Neutrophil (primary cell): Measurements from ENCODE around the gene RNASE9.
A peak's percentile ranks its signal among the peaks of the same experiment; 100 is the strongest.

Experiments used
- H3K27ac ChIP-seq: fragments of 200-600 bp; sonication (generic); 2 replicates; pipeline ENCODE4 v1.5.1; 2016; ENCODE audit warnings: mild to moderate bottlenecking, moderate library complexity
- H3K27me3 ChIP-seq: fragments of 200-600 bp; sonication (generic); 2 replicates; pipeline ENCODE4 v1.6.0; 2016; ENCODE audit warnings: mild to moderate bottlenecking
- H3K36me3 ChIP-seq: fragments of 200-600 bp; sonication (generic); 2 replicates; pipeline ENCODE4 v1.5.1; 2017
- H3K4me1 ChIP-seq, 2 experiments: fragments of 200-600 bp in 1 of 2; sonication (generic) in 1 of 2; 1 replicate in 1 of 2; 2 replicates in 1 of 2; pipeline versions ENCODE4 v1.5.1 to v1.6.1; 2013 to 2016; ENCODE audit warnings: low read depth in 1 of 2, low read length in 1 of 2, mild to moderate bottlenecking in 1 of 2, moderate library complexity in 1 of 2; ENCODE audit not compliant: control insufficient read depth in 1 of 2, insufficient read depth in 1 of 2
- H3K4me3 ChIP-seq, 2 experiments: fragments of 200-600 bp in 1 of 2; sonication (generic) in 1 of 2; 1 replicate in 1 of 2; 2 replicates in 1 of 2; pipeline ENCODE4 v1.5.1; 2013 to 2016; ENCODE audit warnings: low read depth in 1 of 2, low read length in 1 of 2, mild to moderate bottlenecking in 1 of 2, moderate library complexity in 1 of 2
- H3K9me3 ChIP-seq: fragments of 200-600 bp; sonication (generic); 2 replicates; pipeline ENCODE4 v1.5.1; 2016
- TF ChIP-seq, protein P1 (sequence below): fragments of 200-600 bp; sonication (generic); IDR thresholded peaks from 2 replicates; pipeline ENCODE4 v1.5.1; 2016; ENCODE audit warnings: antibody characterized with exemption

Gene RNASE9

DNA sequence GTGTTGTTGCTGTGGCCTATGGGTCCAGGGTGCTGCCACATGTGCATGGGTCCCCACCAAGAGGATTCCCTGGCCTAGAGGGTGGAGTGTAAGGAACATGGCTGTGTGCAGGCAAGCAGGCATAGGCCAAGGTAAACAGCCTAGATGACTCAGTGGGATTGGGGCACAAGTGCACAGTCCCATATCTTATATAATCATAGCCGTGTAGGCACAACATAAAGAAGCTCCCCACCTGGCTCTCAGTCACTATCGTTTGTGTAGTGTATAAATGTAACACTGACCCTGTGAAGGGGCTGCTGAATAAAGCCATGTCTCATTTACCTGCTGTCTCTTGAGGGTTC, 46.0 kb upstream of the RNASE9 start:
- no peak overlapping the region for H3K27ac ChIP-seq
- peaks cover 31 to 33% of the 10 kb centered on the region in 2 experiments for H3K4me1 ChIP-seq
- peaks cover 23% of the 10 kb centered on the region for H3K27me3 ChIP-seq
- no peaks in the 10 kb centered on the region for H3K9me3 ChIP-seq
- TF ChIP-seq, protein P1, sequence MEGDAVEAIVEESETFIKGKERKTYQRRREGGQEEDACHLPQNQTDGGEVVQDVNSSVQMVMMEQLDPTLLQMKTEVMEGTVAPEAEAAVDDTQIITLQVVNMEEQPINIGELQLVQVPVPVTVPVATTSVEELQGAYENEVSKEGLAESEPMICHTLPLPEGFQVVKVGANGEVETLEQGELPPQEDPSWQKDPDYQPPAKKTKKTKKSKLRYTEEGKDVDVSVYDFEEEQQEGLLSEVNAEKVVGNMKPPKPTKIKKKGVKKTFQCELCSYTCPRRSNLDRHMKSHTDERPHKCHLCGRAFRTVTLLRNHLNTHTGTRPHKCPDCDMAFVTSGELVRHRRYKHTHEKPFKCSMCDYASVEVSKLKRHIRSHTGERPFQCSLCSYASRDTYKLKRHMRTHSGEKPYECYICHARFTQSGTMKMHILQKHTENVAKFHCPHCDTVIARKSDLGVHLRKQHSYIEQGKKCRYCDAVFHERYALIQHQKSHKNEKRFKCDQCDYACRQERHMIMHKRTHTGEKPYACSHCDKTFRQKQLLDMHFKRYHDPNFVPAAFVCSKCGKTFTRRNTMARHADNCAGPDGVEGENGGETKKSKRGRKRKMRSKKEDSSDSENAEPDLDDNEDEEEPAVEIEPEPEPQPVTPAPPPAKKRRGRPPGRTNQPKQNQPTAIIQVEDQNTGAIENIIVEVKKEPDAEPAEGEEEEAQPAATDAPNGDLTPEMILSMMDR: no peak
- H3K36me3 ChIP-seq: no peaks in the 10 kb centered on the region
- no peak overlapping the region for H3K4me3 ChIP-seq

DNA sequence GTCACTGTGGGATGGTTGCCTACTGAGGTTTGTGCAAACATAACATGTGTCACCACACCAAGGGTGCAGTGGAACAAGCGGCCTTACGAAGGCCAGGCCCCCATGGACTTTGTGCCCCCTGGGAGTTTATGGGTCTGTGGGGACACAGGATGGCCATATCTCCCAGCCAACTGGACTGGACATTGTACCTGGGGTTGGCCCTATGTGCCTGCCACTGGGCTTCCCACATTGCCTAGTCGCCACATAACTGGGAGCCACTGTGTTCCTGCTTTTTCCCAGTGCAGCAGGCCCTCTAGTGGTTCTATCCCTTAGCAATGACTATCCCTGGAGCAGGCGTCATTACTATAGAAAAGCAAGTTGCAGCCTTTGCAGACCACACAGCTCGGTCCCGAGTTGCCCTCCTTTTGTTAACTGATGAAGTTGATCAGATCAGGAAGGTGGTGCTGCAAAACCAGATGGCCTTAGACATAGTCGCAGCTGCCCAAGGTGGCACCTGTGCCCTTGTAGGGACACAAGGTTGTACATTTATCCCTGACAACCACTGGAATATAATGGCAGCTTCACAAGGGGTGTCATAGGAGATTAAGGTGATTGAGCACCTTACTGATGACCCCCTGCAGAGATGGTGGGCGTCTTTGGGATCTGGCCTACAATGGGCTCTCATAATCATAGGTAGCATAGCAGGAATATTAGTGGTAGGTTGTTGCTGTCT, 45.5 kb upstream of the RNASE9 start:
- H3K4me1 ChIP-seq: peaks cover 36 to 38% of the 10 kb centered on the region in 2 experiments
- no peaks in the 10 kb centered on the region for H3K9me3 ChIP-seq
- H3K27ac ChIP-seq: no peak overlapping the region
- H3K36me3 ChIP-seq: no peaks in the 10 kb centered on the region
- no peak overlapping the region for H3K4me3 ChIP-seq
- TF ChIP-seq, protein P1: no peak
- H3K27me3 ChIP-seq: peaks cover 18% of the 10 kb centered on the region

DNA sequence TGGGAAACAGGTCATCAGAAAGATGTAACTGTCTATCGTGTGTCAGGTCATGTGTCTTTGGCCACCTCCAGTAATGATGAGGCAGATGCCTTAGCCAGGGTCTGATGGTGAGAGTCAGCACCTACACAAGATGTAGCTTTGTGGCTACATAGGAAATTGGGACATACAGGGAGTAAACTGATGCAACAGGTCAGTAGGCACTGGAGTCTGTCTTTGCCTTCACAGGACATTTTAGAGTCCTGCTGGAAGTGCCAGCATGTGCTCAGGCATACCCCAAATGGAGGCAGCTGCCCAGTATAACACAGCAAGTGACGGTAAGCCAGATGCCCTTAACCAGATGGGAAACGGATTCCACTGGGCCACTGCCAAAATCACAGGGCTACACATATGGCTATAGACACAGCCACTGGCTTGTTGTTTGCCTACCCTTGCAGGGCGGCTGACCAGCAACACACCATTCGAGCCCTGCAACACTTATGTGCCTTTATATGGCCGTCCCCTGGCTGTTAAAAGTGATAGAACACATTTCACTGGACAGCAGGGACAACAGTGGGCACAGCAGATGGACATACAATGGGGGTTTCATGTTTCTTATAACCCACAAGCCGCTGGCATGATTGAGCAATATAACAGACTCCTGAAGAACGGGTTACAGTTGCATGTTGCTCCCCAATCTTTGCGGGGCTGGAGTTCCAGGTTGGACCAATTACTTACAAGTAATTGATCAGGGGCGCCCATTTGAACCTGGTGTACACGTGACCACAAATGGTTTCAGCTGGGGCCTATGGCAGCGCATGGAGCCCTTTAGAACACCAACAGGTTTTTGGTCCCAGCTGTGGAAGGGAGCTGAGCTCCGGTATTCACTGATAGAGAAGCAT, 43.2 kb upstream of the RNASE9 start:
- H3K4me3 ChIP-seq: no peak overlapping the region
- H3K36me3 ChIP-seq: no peaks in the 10 kb centered on the region
- H3K4me1 ChIP-seq: peaks cover 22% of the 10 kb centered on the region in 2 experiments
- H3K27ac ChIP-seq: no peak overlapping the region
- no peaks in the 10 kb centered on the region for H3K9me3 ChIP-seq
- H3K27me3 ChIP-seq: no peaks in the 10 kb centered on the region
- TF ChIP-seq, protein P1: no peak

DNA sequence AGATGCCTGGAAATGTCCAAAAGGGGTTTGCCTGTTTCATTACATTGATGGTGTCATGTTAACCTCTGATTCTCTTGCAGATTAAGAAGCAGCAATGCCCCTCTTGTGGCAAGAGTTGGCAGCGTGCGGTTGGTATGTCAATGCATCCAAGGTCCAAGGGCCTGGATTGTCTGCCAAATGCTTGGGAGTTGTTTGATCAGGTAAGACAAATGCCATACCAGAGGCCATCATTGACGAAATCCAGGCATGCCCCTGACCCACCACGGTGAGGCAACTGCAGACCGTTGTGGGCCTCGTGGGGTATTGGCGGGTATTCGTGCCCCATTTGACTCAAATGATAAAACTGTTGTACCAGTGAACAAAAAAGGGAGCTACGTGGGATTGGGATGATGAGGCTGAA, 41.7 kb upstream of the RNASE9 start:
- no peaks in the 10 kb centered on the region for H3K36me3 ChIP-seq
- no peak overlapping the region for H3K4me3 ChIP-seq
- H3K9me3 ChIP-seq: no peaks in the 10 kb centered on the region
- TF ChIP-seq, protein P1: no peak
- no peaks in the 10 kb centered on the region for H3K27me3 ChIP-seq
- H3K4me1 ChIP-seq: peaks cover 22% of the 10 kb centered on the region in 2 experiments
- H3K27ac ChIP-seq: no peak overlapping the region

DNA sequence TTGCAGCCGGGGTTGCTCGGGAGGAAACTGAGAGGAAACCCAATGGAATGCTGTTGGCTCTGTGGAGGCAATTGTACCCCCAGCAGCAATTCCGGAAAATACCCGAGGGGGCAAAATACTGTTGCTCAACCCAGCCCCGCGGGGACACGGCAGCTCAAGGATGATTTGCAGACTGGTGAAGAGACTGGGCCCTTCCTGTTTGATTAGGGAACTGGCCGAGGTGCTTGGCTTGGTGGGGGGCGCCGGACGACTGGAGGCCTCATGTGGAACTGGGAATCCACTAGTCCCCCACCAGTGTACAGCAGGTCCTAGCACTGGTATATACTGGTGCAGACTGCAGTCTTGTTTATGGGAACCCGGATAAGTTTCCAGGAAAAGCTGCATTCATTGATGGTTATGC, 40.7 kb upstream of the RNASE9 start:
- TF ChIP-seq, protein P1: no peak
- H3K36me3 ChIP-seq: no peaks in the 10 kb centered on the region

More for the DNA sequence above, 40.7 kb upstream of the RNASE9 start:
- Histone ChIP-seq H3K27ac (no peak overlapping the region), H3K9me3 (no peaks in the 10 kb centered on the region), H3K4me3 (peak overlapping the region in 1 of 2 experiments; percentile 20), H3K4me1 (peaks cover 22% of the 10 kb centered on the region in 2 experiments), H3K27me3 (no peaks in the 10 kb centered on the region)
